ENCODE results near the gene ZNF567.
"Not testable (repeated sequence)": the region's sequence is repeated elsewhere in the genome, so short reads cannot be mapped to it uniquely, and the experiment has no call there.

The ZNF567 gene

GRCh38 chr19:36707134-36707533 lies 19.7 kb downstream of the ZNF567 start:
- TF ChIP-seq, protein P1, sequence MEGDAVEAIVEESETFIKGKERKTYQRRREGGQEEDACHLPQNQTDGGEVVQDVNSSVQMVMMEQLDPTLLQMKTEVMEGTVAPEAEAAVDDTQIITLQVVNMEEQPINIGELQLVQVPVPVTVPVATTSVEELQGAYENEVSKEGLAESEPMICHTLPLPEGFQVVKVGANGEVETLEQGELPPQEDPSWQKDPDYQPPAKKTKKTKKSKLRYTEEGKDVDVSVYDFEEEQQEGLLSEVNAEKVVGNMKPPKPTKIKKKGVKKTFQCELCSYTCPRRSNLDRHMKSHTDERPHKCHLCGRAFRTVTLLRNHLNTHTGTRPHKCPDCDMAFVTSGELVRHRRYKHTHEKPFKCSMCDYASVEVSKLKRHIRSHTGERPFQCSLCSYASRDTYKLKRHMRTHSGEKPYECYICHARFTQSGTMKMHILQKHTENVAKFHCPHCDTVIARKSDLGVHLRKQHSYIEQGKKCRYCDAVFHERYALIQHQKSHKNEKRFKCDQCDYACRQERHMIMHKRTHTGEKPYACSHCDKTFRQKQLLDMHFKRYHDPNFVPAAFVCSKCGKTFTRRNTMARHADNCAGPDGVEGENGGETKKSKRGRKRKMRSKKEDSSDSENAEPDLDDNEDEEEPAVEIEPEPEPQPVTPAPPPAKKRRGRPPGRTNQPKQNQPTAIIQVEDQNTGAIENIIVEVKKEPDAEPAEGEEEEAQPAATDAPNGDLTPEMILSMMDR (IDR thresholded peaks at IDR 0.05; ENCODE audit: control extremely low read depth, extremely low read depth, low read depth, missing control alignments): no peak
- ChIA-PET POLR2A (no interaction called here), CTCF (no interaction called here)
- DNase-seq (ENCODE audit: extremely low spot score): no peak

GRCh38 chr19:36709423-36709822 lies 22.0 kb downstream of the ZNF567 start:
- TF ChIP-seq, protein P1 (IDR thresholded peaks at IDR 0.05; ENCODE audit: control extremely low read depth, extremely low read depth, low read depth, missing control alignments): no peak
- CTCF ChIA-PET: no interaction called here
- no peak for DNase-seq (ENCODE audit: extremely low spot score)
- POLR2A ChIA-PET: no interaction called here

- no peak for DNase-seq (ENCODE audit: extremely low spot score)
- TF ChIP-seq, protein P1 (IDR thresholded peaks at IDR 0.05; ENCODE audit: control extremely low read depth, extremely low read depth, low read depth, missing control alignments): no peak
- POLR2A ChIA-PET: no interaction called here
- CTCF ChIA-PET: no interaction called here
Measured at GRCh38 chr19:36719687-36720556, 32.5 kb downstream of the ZNF567 start.

GRCh38 chr19:36736166-36736565 lies 48.8 kb downstream of the ZNF567 start:
- POLR2A ChIA-PET; DNase-seq (ENCODE audit: extremely low spot score): not testable (repeated sequence)
- CTCF ChIA-PET: interaction anchor here (1.0 kb wide), 1 partner anchor 42 kb away, joined by 3 read pairs; no protein-coding TSS in a partner anchor

- TF ChIP-seq, protein P1 (IDR thresholded peaks at IDR 0.05; ENCODE audit: control extremely low read depth, extremely low read depth, low read depth, missing control alignments): no peak
- CTCF ChIA-PET: no interaction called here
- no peak for DNase-seq (ENCODE audit: extremely low spot score)
- POLR2A ChIA-PET: no interaction called here
Measured at GRCh38 chr19:36745870-36746269, 58.5 kb downstream of the ZNF567 start.

DNA sequence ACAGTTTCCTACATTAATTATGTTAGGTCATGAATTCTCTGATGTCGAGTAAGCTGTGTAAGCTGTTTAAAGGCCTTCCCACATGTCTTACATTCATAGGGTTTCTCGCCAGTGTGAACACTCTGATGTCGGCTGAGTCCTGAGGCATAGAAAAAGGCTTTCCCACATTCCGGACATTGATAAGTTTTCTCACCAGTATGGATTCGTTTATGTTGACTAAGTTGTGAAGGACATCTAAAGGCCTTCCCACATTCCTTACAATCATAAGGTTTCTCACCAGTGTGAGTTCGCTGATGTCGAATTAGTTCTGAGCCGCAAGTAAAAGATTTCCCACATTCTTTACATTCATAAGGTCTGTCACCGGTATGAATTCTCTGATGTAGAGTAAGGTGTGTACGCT lies 60.3 kb downstream of the ZNF567 start:
- POLR2A ChIA-PET: no interaction called here
- no peak for DNase-seq (ENCODE audit: extremely low spot score)
- TF ChIP-seq, protein P1 (IDR thresholded peaks at IDR 0.05; ENCODE audit: control extremely low read depth, extremely low read depth, low read depth, missing control alignments): no peak
- CTCF ChIA-PET: no interaction called here

- no peak for DNase-seq (ENCODE audit: extremely low spot score)
- ChIA-PET CTCF (no interaction called here), POLR2A (no interaction called here)
- TF ChIP-seq, protein P1 (IDR thresholded peaks at IDR 0.05; ENCODE audit: control extremely low read depth, extremely low read depth, low read depth, missing control alignments): no peak
Measured at GRCh38 chr19:36748431-36749275, 61.2 kb downstream of the ZNF567 start.

DNA sequence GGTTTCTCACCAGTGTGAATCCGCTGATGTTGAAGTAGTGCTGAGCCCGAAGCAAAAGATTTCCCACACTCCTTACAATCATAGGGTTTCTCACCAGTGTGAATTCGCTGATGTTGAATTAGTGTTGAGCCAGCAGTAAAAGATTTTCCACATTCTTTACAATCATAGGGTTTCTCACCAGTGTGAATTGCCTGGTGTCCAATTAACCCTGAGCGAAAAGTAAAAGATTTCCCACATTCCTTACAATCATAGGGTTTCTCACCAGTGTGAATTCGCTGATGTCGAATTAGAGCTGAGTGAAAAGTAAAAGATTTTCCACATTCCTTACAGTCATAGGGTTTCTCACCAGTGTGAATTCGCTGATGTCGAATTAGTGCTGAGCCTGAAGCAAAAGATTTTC lies 62.2 kb downstream of the ZNF567 start:
- DNase-seq (ENCODE audit: extremely low spot score); CTCF ChIA-PET; POLR2A ChIA-PET: not testable (repeated sequence)

All from GM10248 (cell line).